ENCODE measurements around the gene AGMO. TPM values are rescaled to one million over a fixed set of nuclear protein-coding genes. Genes with fewer than 3 reads are reported as not detected.

AGMO gene
- total RNA-seq, 1 experiment from 2014 or later, result 0.77 TPM

- H3K4me3 Mint-ChIP-seq, result no peak overlapping the region
- DNase-seq (ENCODE audit: low spot score) (no peak), ATAC-seq (no peak)
- H3K4me1 Mint-ChIP-seq, result peaks cover 13% of the 10 kb centered on the region
- ChIA-PET CTCF (no interaction called here), POLR2A (no interaction called here)
- H3K27ac Mint-ChIP-seq, result no peak overlapping the region
- no peak for TF ChIP-seq ZMAT4 (CRISPR knock-in tag; IDR thresholded peaks at IDR 0.05)
- no peak for TF ChIP-seq ZNF532 (CRISPR knock-in tag; IDR thresholded peaks at IDR 0.05; ENCODE audit: borderline replicate concordance)
- no peak for TF ChIP-seq TEAD1 (CRISPR knock-in tag; IDR thresholded peaks at IDR 0.05)
- TF ChIP-seq ATF1 (CRISPR knock-in tag; IDR thresholded peaks at IDR 0.05), result no peak
- TF ChIP-seq ZBTB21 (CRISPR knock-in tag; IDR thresholded peaks at IDR 0.05; ENCODE audit: borderline replicate concordance), result no peak
- TF ChIP-seq RELA (CRISPR knock-in tag; IDR thresholded peaks at IDR 0.05; ENCODE audit: borderline replicate concordance), result no peak
- no peak for TF ChIP-seq E2F5 (CRISPR knock-in tag; IDR thresholded peaks at IDR 0.05)
- no peak for TF ChIP-seq SMAD3 (CRISPR knock-in tag; IDR thresholded peaks at IDR 0.05; ENCODE audit: borderline replicate concordance)
- TF ChIP-seq ZNF512 (CRISPR knock-in tag; IDR thresholded peaks at IDR 0.05; ENCODE audit: borderline replicate concordance), result no peak
- TF ChIP-seq JAZF1 (CRISPR knock-in tag; IDR thresholded peaks at IDR 0.05), result no peak
- TF ChIP-seq ZNF423 (CRISPR knock-in tag; IDR thresholded peaks at IDR 0.05), result no peak
- TF ChIP-seq PRDM15 (CRISPR knock-in tag; IDR thresholded peaks at IDR 0.05), result no peak
- no peak for TF ChIP-seq ZNF121 (CRISPR knock-in tag; IDR thresholded peaks at IDR 0.05)
- TF ChIP-seq ZNF396 (CRISPR knock-in tag; IDR thresholded peaks at IDR 0.05; ENCODE audit: borderline replicate concordance), result no peak
- H3K9me3 Mint-ChIP-seq, result no peaks in the 10 kb centered on the region
- no peaks in the 10 kb centered on the region for H3K27me3 Mint-ChIP-seq (ENCODE audit: low read depth)
- no peaks in the 10 kb centered on the region for H3K36me3 Mint-ChIP-seq
Measured at GRCh38 chr7:15604166-15604565, 42.4 kb upstream of the AGMO start.

- CTCF ChIA-PET, result no interaction called here
- H3K9me3 Mint-ChIP-seq, result no peaks in the 10 kb centered on the region
- DNase-seq (ENCODE audit: low spot score), result no peak
Measured at GRCh38 chr7:15603124-15603523, 41.3 kb upstream of the AGMO start.

More at GRCh38 chr7:15603124-15603523, 41.3 kb upstream of the AGMO start:
- no peak for ATAC-seq
- Mint-ChIP-seq H3K36me3 (no peaks in the 10 kb centered on the region), H3K27me3 (ENCODE audit: low read depth) (no peaks in the 10 kb centered on the region), H3K27ac (no peak overlapping the region; the same call in 1 of the 2 replicates), H3K4me1 (peaks cover 10% of the 10 kb centered on the region), H3K4me3 (no peak overlapping the region)
- TF ChIP-seq ZNF138 (CRISPR knock-in tag; conservative IDR thresholded peaks at IDR 0.05) (no peak), NFYB (CRISPR knock-in tag; conservative IDR thresholded peaks at IDR 0.05; ENCODE audit: low read depth) (no peak), JAZF1 (CRISPR knock-in tag; IDR thresholded peaks at IDR 0.05) (no peak), ZNF317 (CRISPR knock-in tag; IDR thresholded peaks at IDR 0.05; ENCODE audit: borderline replicate concordance, low read depth) (no peak), GTF2I (CRISPR knock-in tag; conservative IDR thresholded peaks at IDR 0.05) (no peak), TEAD1 (CRISPR knock-in tag; IDR thresholded peaks at IDR 0.05) (no peak), ETV6 (CRISPR knock-in tag; IDR thresholded peaks at IDR 0.05) (no peak), RELA (CRISPR knock-in tag; IDR thresholded peaks at IDR 0.05; ENCODE audit: borderline replicate concordance) (no peak), EMX1 (CRISPR knock-in tag; IDR thresholded peaks at IDR 0.05) (no peak), E2F4 (CRISPR knock-in tag; IDR thresholded peaks at IDR 0.05; ENCODE audit: borderline replicate concordance, low read depth) (no peak), ZNF512 (CRISPR knock-in tag; IDR thresholded peaks at IDR 0.05; ENCODE audit: borderline replicate concordance) (no peak)
- POLR2A ChIA-PET, result no interaction called here
